Measurements from ENCODE around the gene TDG. TPM values are rescaled to one million over a fixed set of nuclear protein-coding genes. Genes with fewer than 3 reads are reported as not detected.
"Not testable (repeated sequence)": the region's sequence is repeated elsewhere in the genome, so short reads cannot be mapped to it uniquely, and the experiment has no call there.

The TDG gene
- total and polyA plus RNA-seq, 2 donors = 11.2 to 37.0 TPM

DNA sequence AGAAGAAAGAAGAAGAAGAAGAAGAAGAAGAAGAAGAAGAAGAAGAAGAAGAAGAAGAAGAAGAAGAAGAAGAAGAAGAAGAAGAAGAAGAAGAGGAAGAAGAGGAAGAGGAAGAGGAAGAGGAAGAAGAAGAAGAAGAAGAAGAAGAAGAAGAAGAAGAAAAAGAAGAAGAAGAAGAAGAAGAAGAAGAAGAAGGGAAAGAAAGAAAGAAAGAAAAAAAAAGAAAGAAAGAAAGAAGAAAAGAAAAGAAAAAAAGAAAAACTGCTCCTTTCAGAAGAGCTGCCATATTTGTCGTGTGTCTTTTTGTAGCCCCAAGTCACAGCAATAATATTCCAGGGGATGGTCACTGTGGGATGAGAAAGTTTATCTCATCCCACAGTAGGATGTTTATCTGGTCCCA, 56.2 kb downstream of the TDG start:
- not testable (repeated sequence) for H3K27ac ChIP-seq (ENCODE audit: low read depth); H3K36me3 ChIP-seq (ENCODE audit: insufficient read depth); H3K4me1 ChIP-seq (ENCODE audit: insufficient read depth); H3K4me3 ChIP-seq (ENCODE audit: low read depth, low read length); DNase-seq (ENCODE audit: extremely low spot score)
- 94% methylated on average over 1 of the region's 1 CpG for WGBS

DNA sequence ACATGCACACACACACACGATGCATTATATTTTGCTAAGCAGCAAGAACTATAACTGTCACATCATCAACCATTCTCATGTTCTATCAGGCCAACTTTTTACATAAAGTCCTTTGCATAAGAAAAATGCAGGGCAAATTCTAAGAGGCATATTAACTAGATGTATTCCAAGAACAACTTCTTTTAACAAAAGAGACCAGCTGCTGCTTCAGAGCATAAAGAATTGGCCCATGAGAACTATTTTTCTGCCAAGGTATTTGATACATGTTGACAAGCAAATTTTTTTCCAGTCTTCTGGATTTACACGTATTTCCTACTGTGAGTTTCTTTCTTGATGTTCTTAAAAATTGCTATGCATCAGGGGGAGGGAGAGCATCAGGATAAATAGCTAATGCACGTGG, 57.1 kb downstream of the TDG start:
- WGBS = 53% methylated on average over 3 of the region's 3 CpGs
- Histone ChIP-seq H3K36me3 (ENCODE audit: insufficient read depth) (no peaks in the 10 kb centered on the region), H3K4me1 (ENCODE audit: insufficient read depth) (no peaks in the 10 kb centered on the region), H3K4me3 (ENCODE audit: low read depth, low read length) (no peak overlapping the region), H3K27ac (ENCODE audit: low read depth) (no peak overlapping the region)
- DNase-seq (ENCODE audit: extremely low spot score) = no peak

DNA sequence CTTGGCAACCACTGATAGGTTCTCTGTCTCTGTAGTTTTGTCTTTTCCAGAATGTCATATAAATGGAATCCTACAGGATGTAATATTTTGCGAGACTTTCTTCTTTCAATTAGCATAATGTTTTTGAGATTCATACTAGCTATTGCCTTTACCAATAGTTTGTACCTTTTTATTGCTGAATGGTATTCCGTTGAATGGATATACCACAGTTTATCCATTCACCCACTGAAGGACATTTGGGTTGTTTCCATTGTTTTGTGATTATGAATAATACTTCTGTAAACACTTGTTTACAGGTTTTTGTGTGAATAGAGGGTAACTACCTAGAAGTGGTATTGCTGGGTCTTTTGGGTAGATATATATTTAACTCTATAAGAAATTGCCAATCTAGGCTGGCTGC, 58.0 kb downstream of the TDG start:
- WGBS = 50% methylated on average over 2 of the region's 2 CpGs
- H3K4me1 ChIP-seq (ENCODE audit: insufficient read depth) = no peaks in the 10 kb centered on the region

DNA sequence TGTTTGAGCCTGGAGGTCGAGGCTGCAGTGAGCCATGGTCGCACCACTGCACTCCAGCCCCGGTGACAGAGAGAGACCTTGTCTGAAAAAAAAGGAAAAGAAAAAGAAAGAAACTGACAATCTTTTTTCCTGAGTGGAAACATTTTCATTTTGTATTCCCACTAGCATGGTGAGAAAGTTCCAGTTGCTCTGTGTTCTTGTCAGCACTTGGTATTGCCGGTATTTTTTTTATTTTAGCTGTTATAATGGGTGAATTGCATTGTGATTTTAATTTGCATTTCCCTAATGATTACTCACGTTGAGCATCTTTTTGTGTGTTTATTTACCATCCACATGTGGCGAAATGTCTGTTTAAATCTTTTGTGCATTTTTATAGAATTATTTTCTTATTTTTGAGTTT, 58.7 kb downstream of the TDG start:
- H3K4me3 ChIP-seq (ENCODE audit: low read depth, low read length) = no peak overlapping the region
- no peaks in the 10 kb centered on the region for H3K36me3 ChIP-seq (ENCODE audit: insufficient read depth)
- H3K4me1 ChIP-seq (ENCODE audit: insufficient read depth) = no peaks in the 10 kb centered on the region
- no peak for DNase-seq (ENCODE audit: extremely low spot score)
- WGBS = 95% methylated on average over 6 of the region's 6 CpGs
- H3K27ac ChIP-seq (ENCODE audit: low read depth) = no peak overlapping the region

More for the DNA sequence above, 58.0 kb downstream of the TDG start:
- Histone ChIP-seq H3K4me3 (ENCODE audit: low read depth, low read length) (no peak overlapping the region), H3K36me3 (ENCODE audit: insufficient read depth) (no peaks in the 10 kb centered on the region), H3K27ac (ENCODE audit: low read depth) (no peak overlapping the region)
- no peak for DNase-seq (ENCODE audit: extremely low spot score)

DNA sequence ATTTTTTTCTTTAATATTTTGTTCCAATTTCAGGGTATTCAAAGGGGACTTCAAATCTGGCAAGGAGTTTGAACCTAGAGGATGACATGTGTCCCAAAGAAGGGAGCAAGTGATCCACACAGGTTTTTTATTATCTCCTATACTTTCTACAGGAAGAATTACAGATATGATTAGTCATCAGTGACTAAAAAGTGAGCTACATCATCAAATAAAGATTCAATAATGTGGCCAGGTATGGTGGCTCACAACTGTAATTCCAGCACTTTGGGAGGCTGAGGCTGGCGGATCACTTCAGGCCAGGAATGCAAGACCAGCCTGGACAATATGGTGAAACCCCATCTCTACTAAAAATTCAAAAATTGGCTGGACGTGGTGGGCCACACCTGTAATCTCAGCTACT, 60.1 kb downstream of the TDG start:
- no peaks in the 10 kb centered on the region for H3K4me1 ChIP-seq (ENCODE audit: insufficient read depth)
- 97% methylated on average over 2 of the region's 2 CpGs for WGBS
- DNase-seq (ENCODE audit: extremely low spot score) = no peak
- no peak overlapping the region for H3K4me3 ChIP-seq (ENCODE audit: low read depth, low read length)
- H3K27ac ChIP-seq (ENCODE audit: low read depth) = no peak overlapping the region
- H3K36me3 ChIP-seq (ENCODE audit: insufficient read depth) = no peaks in the 10 kb centered on the region

DNA sequence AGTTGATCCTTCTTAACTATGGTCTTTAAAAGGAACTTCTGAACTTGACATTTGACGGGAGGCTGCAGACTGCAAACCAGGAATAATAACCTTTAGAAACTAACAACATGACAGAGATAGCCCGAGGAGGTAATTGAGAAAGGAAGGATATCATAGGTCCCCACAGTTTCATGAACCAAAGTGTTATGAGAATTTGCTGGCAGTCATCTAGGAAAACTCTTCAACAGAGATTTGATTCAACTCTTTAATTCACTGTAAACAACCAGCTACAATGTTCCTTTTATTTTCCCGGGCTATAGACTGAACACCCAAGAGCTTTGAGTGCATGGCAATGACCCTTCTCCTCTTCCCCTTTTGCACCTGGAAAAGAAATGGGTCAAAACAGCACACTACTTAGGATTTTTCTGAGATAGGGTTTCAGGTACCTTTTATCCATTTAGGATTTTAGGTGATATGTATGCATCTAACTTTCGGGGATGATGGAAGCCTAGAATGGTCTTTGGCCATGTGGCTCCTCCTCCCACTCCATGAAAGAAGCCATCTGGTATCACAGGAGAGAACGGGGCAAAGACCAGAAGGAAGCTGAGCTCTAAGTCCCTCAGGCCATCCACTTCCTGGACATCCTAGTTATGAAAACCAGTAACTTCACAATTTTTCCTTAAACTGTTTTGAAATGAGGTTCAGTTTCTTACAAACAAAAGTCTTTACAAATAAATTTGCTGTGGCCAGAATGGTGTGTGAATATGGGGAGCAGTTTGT, 61.3 kb downstream of the TDG start:
- WGBS = 68% methylated on average over 5 of the region's 5 CpGs
- H3K4me3 ChIP-seq (ENCODE audit: low read depth, low read length) = no peak overlapping the region
- no peak overlapping the region for H3K27ac ChIP-seq (ENCODE audit: low read depth)
- H3K4me1 ChIP-seq (ENCODE audit: insufficient read depth) = no peaks in the 10 kb centered on the region
- H3K36me3 ChIP-seq (ENCODE audit: insufficient read depth) = no peaks in the 10 kb centered on the region
- DNase-seq (ENCODE audit: extremely low spot score) = no peak

DNA sequence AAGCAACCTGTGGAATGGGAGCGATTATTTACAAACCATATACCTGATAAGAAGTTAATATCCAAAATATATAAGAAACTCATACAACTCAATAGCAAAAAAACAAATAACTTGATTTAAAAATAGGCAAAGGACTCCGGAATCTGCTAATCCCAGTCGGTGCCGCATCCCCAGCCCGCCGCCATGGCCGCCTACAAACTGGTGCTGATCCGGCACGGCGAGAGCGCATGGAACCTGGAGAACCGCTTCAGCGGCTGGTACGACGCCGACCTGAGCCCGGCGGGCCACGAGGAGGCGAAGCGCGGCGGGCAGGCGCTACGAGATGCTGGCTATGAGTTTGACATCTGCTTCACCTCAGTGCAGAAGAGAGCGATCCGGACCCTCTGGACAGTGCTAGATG, 64.9 kb downstream of the TDG start:
- not testable (repeated sequence) for H3K36me3 ChIP-seq (ENCODE audit: insufficient read depth); DNase-seq (ENCODE audit: extremely low spot score); H3K4me1 ChIP-seq (ENCODE audit: insufficient read depth); H3K4me3 ChIP-seq (ENCODE audit: low read depth, low read length); H3K27ac ChIP-seq (ENCODE audit: low read depth)
- 96% methylated on average over 10 of the region's 27 CpGs for WGBS

DNA sequence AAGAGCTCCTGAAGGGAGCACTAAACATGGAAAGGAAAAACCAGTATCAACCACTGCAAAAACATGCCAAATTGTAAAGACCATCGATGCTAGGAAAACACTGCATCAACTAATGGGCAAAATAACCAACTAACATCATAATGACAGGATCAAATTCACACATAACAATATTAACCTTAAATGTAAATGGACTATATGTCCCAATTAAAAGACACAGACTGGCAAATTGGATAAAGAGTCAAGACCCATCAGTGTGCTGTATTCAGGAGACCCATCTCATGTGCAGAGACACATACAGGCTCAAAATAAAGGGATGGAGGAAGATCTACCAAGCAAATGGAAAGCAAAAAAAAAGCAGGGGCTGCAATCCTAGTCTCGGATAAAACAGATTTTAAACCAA, 70.5 kb downstream of the TDG start:
- H3K4me3 ChIP-seq (ENCODE audit: low read depth, low read length); H3K4me1 ChIP-seq (ENCODE audit: insufficient read depth); H3K27ac ChIP-seq (ENCODE audit: low read depth); H3K36me3 ChIP-seq (ENCODE audit: insufficient read depth); DNase-seq (ENCODE audit: extremely low spot score): not testable (repeated sequence)
- 95% methylated on average over 2 of the region's 2 CpGs for WGBS

Other genes with a start within 250 kb of the TDG start
- gene NT5DC3, start 124.6 kb upstream of the TDG start, total RNA-seq = 13.1 TPM
- gene NT5DC3, start 124.6 kb upstream of the TDG start, polyA plus RNA-seq = 21.4 TPM
- gene HSP90B1, start 35.5 kb upstream of the TDG start, total RNA-seq = 376 TPM
- 299 TPM for gene HSP90B1, start 35.5 kb upstream of the TDG start, polyA plus RNA-seq
- 101 TPM for gene GLT8D2, start 84.3 kb downstream of the TDG start, total RNA-seq
- gene GLT8D2, start 84.3 kb downstream of the TDG start, polyA plus RNA-seq = 37.2 TPM
- 66.3 TPM for gene HCFC2, start 98.7 kb downstream of the TDG start, total RNA-seq
- 13.7 TPM for gene HCFC2, start 98.7 kb downstream of the TDG start, polyA plus RNA-seq
- 43.7 TPM for gene NFYB, start 172.3 kb downstream of the TDG start, total RNA-seq
- 55.9 TPM for gene NFYB, start 172.3 kb downstream of the TDG start, polyA plus RNA-seq
- gene TXNRD1, start 249.9 kb downstream of the TDG start, total RNA-seq = 69.4 TPM
- 267 TPM for gene TXNRD1, start 249.9 kb downstream of the TDG start, polyA plus RNA-seq

Data from urinary bladder (tissue), 4 donors.